HG03457 (cell line): ENCODE measurements around the gene TMEM95.

Experiments used
- ATAC-seq: cut with Tn5 transposase; IDR thresholded peaks from one replicate; pipeline ENCODE4 v1.9.1; 2021; ENCODE audit warnings: moderate number of reproducible peaks; ENCODE audit not compliant: unreplicated experiment

The TMEM95 gene, protein sequence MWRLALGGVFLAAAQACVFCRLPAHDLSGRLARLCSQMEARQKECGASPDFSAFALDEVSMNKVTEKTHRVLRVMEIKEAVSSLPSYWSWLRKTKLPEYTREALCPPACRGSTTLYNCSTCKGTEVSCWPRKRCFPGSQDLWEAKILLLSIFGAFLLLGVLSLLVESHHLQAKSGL

DNA sequence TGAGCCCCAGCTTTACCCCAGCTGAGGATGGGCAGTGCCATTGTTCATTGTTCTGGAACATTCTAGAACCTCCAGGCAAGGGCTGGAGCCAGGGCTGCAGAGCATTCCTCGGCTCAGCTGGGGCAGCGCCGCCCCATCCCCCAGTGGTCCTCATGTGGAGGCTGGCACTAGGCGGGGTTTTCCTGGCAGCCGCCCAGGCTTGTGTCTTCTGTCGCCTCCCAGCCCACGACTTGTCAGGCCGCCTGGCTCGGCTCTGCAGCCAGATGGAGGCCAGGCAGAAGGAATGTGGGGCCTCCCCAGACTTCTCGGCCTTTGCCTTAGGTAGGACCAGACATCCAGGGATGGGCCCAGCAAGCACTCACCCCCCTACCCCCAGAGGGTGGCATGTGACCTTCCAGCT is at the start of gene TMEM95:
TMEM95 (plus strand) TSS at position 104 of the 400 bp plus-strand sequence; CDS start at position 153, 49 bp downstream.
- ATAC-seq = no peak

DNA sequence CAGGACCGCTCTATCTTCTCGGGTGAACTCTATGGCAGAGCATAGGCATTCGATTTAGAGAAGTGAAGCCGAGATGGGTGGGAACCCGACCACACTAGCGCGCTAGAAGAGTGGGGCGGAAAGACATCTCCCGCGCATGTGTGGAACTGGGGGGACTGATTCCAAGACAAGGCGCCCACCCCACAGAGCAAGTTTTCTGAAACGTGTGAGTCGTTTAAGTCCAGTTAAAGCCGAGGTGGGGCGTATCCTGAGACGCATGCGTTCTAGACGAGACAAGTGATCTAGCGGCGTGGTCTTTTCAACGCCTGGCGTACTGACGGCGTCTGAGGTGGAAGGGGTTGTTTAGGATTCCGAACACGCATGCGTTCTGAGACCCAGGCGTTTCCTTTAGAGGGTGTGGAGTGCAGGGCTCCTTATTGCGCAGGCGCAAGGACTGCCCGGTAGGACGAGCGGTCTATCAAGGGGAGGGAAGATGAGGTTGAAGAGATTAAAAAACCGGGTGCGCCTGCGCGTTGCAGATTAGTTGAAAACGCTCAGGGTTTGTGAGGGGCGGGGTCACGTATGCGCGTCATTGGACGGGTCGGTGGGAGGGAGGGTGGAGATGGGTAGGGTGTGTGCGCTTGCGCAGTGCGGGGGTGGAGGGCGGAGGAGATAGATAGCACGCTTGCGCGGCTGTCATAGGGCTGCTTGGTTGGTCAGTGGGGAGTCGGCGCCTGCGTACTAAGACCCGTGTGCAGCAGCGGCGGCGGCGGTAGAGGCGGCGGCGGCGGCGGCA is 47.9 kb upstream of the TMEM95 start, which contains the start of gene EIF5A:
EIF5A (plus strand) TSS at position 718 of the 775 bp plus-strand sequence. CDS start 2,008 bp downstream, outside the sequence.
- ATAC-seq = peak; percentile 44

DNA sequence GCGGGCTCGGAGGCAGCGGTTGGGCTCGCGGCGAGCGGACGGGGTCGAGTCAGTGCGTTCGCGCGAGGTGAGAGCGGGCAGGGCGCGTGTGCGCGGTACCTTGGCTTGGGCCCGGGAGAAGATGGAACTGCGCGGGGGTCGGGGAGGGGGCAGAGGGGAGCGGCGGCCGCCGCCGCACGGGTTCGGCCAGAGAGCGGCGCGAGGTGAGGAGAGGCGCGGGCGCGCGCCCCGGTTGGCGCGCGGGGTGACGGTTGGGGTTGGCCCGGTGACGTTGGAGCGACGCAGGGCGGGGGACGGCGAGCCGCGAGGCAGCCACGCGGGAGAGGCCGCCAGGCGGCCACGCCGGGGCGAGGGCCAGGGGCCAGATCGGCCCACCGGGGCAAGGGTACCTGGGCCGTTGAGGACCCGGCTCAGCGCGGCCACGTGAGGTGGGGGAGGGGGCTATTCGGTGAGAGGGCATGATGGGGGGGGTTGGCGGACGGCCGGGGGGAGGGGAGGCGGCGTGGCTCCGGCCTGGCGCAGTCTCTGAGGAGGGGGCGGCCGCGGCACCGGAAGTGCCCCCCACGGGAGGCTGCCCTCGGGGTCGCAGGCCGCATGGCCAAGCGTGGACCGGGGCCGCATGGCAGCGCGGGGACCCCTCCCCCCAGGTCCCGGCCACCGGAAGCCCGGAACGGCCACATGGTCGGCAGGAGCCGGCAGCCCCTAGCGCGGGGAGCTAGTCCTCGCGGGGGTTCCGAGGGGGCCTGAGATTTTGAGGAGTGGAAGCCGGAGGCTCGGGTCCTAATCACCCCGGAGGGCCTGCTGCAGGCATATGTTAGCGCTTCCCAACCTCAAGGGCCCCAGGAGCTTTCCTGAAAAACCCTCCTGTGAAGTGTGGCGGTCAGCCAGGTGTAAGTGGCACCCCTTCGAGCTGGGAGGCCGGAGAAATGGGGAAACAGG is 47.0 kb upstream of the TMEM95 start:
- ATAC-seq = no peak

DNA sequence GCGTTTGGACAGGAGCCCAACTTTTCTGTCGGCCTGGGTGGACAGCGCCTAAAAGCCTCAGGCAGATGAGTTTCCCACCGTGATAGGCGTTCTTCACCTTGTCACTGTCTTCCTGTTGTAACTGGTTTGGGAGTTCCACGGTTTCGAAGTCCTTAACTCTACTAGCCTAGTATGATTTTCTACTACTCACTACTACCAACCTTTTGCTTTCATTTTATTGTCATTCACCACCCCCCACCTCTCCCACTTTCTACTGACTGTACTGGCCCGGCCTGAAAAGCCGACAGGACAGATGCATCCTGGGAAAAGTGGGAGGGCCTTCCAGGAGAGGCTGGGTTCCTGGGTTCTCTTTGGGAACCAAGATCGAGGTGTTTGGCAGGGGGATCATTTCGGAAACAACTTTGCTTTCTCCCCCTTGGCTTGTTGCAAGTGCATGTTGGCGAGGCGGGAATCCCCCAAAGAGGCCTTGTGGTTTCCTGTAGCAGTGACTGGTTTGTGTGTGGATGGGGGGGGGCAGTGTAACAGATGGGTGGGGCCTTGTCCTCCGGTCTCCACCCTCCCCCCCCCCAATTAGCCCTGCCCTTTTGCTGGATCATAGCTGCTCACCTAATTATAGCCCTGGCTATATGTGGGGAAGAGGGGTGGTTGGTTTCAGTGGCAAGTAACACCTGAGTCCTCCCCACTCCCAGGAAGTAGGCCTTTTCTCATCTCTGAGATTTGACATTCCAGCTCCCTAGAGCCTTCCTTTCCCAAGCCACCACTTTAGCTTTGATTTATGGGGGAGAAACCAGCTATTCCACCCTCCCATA is 46.1 kb upstream of the TMEM95 start:
- ATAC-seq = no peak

DNA sequence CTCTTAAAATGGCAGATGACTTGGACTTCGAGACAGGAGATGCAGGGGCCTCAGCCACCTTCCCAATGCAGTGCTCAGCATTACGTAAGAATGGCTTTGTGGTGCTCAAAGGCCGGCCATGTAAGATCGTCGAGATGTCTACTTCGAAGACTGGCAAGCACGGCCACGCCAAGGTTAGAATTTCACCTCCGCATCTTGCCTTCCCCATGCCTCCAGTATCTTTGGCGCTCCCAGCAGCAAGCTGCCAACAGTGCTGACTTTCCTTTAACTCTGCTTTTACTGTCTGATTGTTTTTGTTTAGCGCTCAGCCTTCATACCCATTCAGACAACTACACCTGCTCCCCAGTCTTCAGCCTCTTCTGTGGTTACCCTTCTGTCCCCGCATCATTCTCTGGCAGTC is 45.3 kb upstream of the TMEM95 start:
- ATAC-seq = no peak

DNA sequence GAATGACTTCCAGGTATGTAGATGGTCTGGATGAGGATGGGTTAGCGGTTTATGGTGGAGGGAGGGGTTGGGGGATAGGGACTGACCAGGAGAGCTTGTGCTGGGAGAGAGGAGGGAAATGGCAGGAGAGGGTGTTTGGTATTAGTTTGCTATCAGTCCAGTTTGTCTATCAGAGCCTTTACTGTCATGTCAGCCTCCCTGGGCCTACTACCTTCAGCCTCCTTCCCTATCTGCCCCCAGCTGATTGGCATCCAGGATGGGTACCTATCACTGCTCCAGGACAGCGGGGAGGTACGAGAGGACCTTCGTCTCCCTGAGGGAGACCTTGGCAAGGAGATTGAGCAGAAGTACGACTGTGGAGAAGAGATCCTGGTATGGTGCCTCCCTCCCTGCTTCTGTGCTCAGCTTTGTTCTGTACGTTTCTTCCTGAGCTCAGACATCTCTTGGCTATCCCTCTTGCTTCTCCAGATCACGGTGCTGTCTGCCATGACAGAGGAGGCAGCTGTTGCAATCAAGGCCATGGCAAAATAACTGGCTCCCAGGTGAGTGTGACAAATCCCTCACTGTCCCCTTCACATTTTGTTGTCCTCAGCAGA is 43.7 kb upstream of the TMEM95 start:
- ATAC-seq = no peak

DNA sequence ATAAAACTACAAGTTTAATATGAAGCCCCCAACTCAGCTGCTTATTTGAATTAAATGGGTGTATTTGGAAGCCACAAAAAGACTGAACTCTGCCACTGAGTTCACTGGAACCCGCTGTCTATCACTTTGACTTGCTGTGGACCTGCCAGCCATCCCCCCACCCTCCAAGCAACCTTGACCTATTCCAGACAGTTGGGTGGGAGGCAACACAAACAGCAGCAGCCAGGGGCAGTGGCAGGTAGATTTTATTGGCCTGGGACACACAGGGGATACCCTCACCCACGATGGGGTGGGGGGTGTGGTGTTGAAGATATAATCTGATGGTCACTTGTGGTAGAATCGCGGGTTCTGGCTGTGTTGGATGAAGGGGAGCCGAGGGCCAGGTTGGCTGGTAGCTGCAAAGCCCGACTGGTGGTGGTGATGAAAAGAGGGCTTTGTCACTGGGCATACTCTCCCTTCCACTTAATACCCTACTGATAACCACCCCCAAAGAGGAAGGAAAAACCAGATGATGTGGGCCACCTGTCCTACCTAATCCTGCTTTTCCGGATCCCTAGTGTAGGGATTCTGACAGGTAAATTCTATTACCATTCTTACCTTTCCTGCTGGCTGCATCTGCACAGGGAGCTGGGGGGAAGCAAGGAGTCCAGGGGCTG is 42.4 kb upstream of the TMEM95 start:
- ATAC-seq = no peak

DNA sequence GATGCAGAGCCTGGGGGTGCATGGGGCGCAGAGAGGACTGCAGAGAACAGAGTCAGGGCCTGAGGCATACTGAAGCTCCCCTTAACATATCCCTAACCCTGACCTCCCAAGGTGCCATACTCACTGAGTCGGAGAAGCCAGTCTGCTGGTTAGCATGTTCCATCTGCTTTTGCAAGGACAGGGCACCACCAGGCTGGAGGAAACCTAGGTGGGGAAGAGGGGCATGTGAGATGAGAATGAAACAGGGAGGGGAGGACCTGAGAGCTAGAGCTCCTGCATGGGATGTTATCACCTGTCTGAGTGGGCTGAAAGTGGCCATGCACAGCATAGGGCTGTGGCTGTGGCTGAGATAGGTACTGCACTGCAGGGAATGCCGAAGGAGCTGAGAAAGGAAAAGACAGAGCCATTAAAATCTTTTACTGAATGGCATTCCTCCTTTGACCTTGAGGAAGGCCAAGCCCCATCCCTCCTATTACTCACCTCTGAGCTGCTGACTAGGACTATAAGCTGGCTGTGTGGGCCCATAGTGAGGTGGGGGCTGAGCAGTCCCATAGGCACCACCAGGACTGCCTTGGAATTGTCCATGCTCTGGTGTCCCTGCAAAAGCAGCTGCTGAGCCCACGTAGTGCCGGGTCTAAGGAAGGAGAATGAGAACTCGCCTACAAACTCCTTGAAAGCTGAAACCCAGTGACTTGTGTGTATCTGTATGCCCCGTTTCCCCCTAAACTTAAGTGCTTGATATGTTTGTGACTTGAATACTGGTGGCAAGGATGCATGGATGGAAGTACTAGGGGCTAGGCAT is 41.7 kb upstream of the TMEM95 start:
- no peak for ATAC-seq

DNA sequence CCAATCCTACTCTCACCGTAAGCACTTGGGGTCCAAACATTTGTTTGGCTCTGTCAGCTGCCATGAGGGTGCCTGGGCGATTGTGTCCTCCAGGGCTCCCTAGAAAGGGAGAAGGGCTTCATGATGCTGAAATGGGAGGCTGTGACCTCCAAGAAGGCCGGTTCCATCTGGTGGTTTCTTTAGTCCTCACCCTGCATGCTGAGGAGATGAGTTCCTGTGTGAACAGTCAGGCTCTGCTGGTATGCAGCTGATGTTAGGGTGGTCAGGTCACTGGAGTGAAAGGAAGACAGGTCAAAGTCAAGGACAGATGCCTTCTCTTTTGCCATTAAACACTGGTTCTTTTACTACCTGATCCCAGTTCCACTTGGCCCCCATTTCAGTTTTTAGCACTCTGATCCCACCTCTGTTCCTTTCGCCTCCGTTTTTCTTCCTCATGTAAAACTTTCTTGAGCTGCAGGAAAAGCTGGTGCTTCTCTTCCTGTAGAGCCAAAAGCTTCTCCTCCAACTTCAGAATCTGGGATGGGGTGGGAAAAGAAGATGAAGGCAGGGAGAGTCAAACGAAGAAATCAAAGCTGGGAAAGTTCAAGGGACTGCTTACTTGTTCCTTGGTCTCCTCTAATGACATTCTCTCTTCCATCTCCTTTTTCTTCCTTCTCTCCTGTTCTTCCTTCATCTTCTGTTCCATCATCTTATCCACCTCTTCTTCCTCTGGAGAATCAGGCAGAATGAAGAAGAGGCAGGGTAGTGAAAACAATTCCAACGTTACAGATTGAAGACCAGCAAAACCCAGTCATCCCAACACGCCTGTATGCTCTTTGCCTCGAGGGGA is 40.9 kb upstream of the TMEM95 start:
- no peak for ATAC-seq

DNA sequence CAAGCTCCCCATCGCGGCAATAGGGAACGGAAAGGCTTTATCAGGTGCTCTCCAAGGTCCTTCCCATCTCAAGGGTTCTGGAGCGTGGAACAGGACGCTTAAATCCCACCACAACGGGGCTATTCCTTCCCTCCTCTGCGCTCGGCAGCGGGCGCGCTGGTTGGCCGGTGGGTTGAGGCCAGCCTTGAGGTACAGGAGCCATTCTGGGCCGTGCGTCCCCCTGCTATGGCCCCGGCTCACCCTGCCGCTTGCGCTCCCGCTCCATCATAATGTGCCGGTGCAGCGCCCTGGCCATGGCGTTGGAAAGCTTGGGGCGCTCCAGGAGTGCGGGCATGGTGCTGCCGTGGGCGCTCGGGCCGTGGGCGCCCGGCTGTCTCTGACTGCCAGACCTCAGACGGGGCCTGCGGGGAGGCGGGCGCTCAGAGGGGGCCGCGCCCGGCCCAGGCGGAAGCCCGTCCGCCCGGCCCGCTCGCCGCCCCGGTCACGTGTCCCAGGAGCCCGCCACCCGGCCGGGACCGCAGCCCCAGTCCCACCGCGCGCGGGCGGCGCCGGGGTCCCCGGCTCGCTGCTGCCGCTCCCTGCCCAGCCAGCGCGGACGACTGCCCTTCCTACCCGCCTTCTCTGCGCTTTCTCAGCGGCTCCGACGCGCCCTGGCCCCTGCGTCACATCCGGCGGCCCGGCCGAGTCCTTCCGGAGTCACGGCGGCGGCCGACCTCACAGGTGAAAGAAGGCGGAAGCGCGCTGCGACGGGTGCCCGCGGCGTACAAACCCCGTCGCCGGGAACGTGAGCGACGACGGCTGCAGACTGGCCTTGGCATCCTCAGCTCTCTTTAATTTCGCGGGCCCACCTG is 40.0 kb upstream of the TMEM95 start, which contains the start of gene GPS2:
GPS2 (minus strand) TSS at position 642 of the 851 bp plus-strand sequence; CDS start at position 334, 308 bp downstream.
- peak; percentile 55 for ATAC-seq

DNA sequence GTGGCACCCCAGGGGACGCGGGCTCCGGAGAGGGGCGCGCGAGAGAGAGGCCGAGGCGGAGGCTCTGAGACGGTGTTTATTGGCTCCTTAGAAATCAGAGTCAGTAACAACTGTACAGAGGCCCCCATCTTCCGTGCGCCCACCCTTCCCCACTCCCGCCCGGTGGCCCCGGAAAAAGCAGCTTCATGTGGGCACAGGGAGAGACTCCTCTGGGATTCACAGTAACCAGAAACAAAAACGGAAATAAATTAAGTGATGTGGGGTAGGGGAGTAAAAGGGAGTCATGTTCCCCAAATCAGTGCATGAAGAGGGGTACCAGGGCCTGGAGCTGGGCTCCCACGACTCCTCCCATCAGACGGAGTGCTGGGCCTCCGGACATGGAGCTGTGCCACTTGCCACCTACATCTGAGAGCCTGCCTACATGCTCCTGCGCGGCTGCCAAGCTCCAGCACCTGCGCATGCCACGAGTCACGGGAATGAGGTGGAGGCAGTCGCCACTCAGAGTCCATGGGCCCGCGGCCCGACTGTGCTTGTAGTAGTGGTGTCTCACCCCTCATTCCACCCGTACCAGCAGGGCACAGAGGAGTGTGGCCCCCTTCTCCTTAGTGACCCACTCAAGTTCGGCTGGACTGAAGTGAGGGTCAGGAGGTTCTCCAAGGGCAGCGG is 39.3 kb upstream of the TMEM95 start:
- no peak for ATAC-seq

DNA sequence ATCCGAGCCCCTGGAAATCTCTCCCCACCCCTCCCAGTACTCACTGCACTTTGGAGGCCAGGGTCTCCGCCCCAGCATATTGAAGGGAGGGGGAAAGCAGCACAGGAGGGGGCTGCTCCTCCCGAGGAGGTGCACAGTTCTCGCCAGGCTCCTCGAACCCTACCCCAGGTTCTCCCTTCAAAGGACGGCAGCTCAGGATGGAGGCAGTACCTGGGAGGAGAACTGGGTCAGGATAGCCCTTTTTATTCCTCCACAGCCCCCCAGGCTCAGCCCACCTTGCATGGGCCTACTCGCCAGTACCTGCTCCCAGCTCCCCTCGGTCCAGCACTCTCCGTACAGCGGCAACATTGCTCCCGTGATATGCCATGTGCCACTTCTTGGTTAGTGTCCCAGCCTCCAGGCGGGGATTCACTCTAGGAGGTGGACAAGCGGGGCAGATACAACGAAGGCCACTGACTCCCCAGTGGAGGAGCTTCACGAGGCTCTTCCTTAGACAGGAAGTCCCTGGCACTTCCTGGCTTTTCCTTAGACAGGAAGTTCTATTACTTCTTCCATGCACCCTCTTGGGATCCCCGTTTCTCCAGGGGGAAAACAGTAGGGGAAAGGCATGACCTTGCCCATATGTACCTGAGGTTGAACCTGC is 37.7 kb upstream of the TMEM95 start:
- no peak for ATAC-seq

DNA sequence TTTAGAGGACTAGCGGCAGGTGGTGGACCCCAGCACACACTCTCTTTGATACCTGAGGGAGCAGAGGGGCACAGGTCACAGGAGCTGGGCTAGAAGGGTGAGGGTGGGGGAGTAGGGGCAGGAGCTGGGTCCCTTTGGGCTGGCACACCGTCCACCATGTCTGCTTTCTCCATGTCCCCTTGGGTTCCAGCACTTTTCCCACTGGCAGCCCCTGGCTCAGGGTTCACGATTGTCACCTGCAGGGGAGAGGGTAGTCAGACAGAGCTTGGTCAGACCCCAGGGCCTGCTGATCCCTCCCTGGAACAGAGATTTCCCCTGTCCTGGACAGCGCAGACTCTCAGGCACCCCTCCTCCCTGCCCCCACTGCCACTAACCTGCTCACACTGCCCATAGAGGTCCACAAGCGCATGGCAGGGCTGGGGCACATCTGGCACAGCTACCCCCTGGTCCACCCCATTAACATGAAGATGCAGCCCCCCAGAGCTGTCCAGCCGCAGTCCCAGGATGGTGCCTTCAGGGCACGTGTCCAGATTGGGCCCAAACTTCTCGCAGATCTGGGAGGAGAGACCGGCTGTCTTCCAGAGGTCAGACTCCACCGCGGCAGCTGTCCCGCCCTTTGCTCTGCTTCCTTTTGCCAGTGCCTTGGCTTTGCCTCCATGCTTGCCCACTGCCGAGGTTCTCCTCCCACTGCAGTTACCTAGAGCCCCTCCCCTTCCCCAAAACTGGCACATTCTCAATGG is 36.7 kb upstream of the TMEM95 start:
- no peak for ATAC-seq

DNA sequence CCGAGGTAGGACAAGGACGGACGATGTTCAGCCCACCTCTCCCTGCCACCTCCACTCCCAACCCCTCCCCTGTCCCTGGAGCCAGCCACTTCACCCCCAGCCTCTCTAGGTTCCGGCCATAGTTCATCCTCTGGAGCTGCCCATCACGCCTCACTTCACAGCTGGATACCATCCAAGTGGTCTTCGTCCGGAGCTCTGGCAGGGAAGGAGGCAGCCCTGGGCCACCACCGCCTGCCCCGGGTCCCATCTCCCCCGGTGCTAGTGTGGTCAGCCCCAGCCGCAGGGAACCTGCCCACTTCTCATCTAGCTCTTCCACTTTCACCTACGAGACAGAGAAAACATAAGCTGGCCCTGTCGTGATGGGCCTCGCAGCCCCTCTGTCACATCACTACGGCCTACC is 33.5 kb upstream of the TMEM95 start:
- ATAC-seq = no peak

DNA sequence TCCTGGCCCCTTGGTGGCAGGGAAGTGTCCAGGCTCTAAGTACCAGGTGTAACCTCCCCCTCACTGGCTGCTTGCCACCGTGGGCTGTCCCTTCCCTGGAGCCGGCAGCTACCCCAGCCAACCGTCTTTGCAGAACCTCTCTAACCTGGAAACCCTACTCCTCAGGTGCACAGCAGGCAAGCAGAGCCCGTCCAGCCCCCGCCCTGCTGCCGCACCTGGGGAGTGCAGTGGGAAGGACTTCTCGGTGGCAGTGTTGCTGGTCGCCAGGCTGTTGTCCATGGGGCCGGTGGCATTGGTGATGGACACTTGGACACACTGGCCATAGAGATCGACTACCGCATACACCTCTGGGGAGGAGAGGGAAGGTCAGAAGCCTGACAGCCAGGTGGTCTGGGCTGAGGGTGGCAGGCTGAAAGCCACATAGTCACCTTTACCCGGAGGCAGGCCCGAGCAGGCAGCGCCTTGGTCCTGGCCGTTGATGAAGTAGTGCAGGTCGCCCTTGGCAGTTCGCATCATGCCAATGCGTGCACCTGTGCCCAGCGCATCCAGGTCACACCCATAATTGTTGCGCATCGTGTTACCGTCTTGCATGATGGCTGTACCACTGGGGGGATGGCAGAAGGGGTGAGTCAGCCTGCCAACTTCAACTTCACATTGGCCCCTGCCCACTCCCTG is 32.3 kb upstream of the TMEM95 start:
- ATAC-seq = no peak
